Measurements from ENCODE around the gene FSTL3.
"Not testable (repeated sequence)": the region's sequence is repeated elsewhere in the genome, so short reads cannot be mapped to it uniquely, and the experiment has no call there.

Gene FSTL3

DNA sequence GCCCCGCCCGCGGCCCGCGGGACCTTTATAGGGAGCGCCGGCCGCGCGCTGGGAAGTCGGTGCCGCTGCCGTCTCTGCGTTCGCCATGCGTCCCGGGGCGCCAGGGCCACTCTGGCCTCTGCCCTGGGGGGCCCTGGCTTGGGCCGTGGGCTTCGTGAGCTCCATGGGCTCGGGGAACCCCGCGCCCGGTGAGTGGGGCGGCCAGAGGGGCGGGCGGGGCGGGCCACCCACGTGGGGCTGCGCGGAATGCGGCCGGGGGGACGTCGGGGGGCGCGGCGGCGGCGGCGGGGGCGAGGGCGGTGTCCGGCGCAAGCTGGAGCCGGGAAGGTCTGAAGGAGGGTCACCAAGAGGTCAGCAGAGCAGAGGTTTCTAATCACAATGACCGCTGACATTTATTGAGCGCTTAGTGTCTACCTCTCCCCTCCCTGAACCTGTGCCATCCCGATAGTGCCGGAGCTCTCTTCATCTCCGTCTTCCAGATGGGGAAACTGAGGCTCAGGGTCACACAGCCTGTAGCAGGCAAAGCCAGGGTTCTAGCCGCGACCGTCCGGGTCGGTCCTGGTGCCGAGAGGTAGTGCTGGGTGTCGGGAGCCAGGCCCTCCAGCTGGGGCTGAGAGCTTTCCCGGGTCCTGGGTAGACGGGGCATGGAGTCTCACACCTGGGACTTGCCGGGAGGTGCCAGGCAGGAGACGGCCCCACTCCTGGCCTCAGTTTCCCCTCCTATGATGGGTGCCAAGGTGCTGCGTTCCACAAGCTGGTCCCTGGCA, at the start of gene FSTL3:
Gene FSTL3, plus strand, starts transcription at position 54 of the 767 bp plus-strand sequence. Its CDS starts 32 bp downstream, at position 86.
- DNase-seq: no peak

GRCh38 chr19:626566-626965, 49.6 kb upstream of the FSTL3 start:
- DNase-seq: not testable (repeated sequence)

GRCh38 chr19:628168-628567, 48.0 kb upstream of the FSTL3 start:
- DNase-seq: no peak

GRCh38 chr19:629515-629914, 46.7 kb upstream of the FSTL3 start:
- not testable (repeated sequence) for DNase-seq

DNA sequence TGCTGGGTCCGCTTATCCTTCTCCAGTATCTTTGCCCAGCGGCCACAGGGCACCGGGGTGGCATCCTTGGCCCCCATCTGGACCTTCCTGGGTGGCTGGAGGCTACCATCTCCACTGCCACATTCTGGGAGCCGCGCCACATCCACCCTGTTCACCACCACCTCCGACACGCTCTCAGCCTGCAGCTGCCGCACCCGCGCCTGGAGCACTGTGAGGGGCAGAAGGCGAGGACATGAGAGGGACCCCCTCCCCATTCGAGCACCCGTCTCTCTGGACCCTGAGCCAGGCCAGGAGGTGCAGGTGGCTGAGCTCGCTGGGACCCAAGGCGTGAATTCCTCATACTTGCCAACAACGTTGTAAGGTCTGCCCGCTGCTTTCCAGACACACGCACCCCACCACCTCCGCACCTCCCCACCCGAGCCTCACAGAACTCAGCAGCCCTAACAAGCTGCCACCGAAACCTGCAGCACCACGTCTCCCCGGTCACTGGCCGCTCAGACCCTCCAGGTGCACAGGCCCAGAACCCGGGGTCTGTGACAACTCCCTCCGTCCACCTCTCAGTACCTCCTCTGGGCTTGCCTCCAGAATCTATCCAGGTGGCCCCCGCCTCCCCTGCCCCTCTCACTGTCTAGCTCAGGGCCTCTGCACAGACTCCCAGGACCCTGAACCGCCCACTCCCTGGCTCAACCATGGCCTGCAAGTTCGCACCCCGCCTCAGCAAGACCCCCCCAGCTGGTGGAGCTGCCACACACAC, 46.1 kb upstream of the FSTL3 start:
- no peak for DNase-seq

GRCh38 chr19:632579-633067, 43.6 kb upstream of the FSTL3 start:
- no peak for DNase-seq

DNA sequence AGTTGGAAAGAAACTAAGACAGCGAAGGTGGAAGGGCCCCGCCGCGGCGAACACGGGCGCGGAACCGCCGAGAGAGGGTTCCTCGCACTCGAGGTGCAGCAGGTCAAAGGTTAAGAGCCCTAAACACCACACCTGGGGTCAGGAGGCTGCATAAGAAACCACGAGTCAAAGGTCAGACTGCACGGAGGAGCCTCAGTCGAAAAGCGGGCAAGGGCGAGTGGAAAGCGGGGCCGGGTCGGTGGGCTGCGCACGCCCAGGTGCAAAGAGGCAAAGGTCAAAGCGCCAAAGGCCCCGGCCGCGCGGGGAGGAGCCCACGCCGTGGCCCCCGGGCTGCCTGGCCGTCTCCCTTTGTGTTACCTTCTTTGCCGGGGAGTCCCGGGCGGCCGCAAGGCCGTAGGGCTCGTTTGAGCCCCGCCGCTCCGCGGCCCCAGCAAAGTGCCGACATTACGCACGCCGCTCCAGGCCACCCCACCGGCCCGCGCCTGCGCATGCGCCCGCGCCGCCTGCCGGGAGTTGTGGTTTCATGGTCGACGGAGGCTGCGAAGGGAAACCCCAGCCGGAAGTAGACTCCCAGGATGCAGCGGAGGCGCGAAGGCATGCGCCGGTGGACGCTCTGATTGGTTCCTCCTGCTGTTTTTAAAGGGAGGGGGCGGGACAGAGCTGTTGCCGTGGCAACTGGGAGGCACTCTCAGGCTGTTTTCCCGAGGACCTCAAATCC, 43.0 kb upstream of the FSTL3 start, which contains the start of gene POLRMT:
Gene POLRMT, minus strand, starts transcription at position 470 of the 718 bp plus-strand sequence. Its CDS starts 25 bp downstream, at position 445.
- peak; percentile 97 to 98 for DNase-seq

- no peak for DNase-seq
These were observed 42.2 kb upstream of the FSTL3 start for GRCh38 chr19:633786-634639.

DNA sequence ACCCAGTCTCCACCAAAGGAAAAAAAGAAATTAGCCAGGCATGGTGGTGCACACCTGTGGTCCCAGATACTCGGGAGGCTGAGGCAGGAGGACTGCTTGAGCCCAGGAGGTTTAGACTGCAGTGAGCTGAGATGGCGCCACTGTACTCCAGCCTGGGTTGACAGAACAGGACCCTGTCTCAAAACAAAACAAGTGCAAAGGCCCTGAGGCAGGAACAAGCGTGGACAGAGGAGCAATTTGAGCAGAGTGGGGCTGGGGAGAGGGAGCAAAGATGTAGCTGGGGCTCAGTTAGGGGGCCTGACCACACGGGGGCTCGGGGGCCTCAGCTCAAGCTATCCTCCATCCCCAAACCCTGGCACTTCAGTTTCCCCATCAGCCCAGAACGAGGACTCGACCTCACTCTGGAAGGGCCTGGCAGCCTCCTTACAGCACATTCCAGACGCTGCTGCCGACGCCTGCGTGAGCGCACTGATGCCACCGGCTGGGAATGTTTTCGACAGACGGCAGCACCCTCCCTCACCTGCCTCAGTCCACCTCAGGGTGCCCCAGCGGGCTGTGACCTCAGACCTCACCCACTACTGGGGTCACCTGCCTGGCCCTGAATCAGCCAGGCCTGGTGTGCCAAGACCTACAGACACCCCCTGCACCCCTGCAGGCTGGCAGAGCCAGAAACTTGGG, 41.1 kb upstream of the FSTL3 start:
- no peak for DNase-seq

- DNase-seq: no peak
These were observed 37.3 kb upstream of the FSTL3 start for GRCh38 chr19:638906-639252.

- DNase-seq: peak; percentile 93 to 96
These were observed 36.7 kb upstream of the FSTL3 start, which contains the start of gene FGF22 for GRCh38 chr19:639253-640160. TSS of gene FGF22 (plus strand) at chr19:639879. CDS start at chr19:639926, 47 bp downstream.

DNA sequence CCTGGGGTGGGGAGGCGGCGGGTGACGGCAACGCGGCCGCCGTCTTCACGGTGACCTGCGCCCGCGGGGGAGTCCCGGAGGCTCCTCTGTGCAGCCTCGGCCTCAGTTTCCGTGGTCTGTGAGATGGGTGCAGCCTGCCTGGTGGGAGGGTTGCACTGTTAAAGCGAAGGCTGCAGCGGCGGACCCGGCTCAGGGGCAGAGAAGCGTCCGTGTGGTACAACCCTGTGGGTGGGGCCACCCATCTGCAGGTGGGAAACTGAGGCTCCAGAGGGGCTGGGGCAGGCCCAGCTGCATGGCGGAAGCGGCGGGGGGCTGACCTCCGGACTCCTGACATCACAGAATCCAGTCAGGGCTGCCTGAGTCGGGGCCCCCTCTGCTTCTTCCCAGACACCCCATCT, 36.0 kb upstream of the FSTL3 start:
- no peak for DNase-seq

DNA sequence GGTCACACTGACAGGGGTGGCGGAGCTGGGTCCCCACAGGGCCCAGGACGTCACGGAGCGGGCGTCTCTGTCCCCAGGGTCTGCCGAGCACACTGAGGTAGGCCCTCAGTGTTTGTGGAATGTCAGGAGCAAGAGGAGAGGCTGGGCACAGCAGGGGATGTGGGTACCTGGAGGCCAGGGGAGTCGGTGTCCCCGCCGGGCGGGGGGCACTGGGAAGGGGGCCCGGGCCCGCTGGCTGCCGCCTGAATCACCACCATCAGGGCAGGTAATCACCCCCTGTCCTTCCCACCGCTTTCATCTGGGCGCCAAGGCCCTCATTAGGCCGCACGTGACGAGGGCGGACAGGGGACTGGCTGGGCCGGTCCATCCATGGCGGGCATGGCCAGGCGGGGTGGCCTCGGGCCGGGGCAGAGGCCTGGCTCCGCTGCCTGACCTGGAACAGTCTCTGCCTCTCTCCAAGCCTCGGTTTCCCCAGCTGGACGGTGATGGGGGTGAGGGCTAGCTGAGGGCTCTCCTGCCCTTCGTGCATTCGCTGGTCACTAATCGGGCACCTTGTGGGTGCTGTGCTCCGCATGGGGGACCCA, 35.5 kb upstream of the FSTL3 start:
- DNase-seq: no peak

DNA sequence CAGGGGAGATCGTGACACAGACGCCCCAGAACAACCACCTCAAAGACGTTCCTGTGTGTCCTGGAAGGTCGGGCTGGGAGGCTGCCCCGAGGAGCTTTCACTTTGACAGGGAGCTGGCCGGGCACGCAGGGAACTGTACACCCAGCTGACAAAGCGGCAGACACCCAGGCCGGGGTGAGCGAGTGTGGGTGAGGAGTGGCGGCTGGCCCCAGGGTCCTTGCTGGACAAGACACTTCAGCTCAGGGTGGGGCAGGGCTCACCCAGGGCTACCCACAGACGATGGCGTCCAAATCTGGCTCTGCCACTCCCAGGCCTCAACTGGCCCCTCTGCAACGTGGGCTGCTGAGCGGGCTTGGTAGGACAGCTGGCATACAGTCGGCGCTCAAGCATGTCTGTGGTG, 34.5 kb upstream of the FSTL3 start:
- DNase-seq: no peak

DNA sequence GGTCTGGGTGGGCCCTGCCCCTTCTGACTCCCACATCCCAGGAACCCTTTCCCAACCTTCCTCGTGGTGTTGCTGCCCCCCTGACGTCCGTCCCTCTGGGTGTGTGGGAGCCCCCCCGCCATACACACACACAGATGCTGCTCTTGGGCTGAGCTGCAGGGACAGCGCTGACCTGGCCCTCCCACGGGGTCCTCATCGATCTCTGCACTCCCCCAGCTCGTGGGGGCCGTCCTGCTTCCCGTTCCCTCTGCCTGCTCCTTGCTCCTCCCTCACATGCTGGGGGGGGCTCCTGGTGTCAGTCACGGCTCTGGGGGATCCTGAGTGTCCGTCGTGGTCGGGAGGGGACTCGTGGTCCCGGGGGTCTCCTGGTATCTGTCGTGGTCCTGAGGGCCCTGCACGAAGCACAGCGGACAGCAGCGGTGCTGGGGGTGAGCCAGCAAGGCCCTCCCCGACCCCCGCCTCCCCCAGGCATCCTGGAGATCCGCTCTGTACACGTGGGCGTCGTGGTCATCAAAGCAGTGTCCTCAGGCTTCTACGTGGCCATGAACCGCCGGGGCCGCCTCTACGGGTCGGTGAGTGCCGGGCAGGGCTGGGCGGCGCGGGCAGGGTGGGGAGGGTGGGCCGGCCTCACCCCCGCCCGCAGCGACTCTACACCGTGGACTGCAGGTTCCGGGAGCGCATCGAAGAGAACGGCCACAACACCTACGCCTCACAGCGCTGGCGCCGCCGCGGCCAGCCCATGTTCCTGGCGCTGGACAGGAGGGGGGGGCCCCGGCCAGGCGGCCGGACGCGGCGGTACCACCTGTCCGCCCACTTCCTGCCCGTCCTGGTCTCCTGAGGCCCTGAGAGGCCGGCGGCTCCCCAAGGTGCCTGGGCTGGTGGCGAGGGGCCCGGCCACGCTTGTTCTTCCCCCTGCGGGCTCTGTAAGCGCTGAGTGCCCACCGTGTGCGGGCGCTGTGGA, 33.1 kb upstream of the FSTL3 start:
- no peak for DNase-seq

GRCh38 chr19:643736-644135, 32.5 kb upstream of the FSTL3 start:
- no peak for DNase-seq

DNA sequence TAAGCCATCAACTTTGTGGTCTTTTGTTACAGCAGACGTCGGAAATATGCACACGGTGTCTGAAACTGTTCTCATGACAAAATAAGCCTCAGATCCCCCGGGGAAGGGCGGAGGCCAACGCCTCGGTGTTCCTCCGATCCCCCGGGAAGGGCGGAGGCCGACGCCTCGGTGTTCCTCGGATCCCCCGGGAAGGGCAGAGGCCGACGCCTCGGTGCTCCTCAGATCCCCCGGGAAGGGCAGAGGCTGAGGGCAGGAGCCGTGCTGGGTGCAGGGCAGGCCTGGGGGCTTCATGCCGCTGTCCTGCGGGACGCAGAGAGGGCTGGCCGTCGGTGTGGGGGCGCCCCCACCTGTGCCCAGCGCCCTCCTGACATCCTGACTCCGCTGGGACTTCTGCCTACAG, 31.8 kb upstream of the FSTL3 start:
- DNase-seq: no peak

DNA sequence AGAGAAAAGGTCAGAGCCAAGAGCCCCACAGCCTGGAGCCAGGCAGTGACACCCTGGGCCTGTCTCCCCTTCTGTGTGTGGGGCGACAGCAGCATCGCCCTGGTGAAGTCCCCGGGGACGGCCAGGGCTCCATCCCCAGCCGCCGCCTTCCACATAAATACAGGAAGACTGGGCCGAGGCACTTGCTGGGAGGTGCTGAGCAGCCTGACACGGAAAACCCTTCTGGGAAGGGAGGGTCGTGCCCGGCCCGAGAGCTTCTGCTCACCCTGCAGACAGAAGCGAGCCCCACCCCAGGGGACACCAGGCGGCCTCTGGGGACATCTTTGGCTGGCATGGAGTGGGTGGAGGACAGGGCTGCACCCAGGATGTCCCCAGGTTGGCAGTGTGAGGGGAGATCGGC, 31.4 kb upstream of the FSTL3 start:
- DNase-seq: no peak

Data from CD4-positive, alpha-beta T cell treated with Interleukin-1 beta for 1 hour (primary cell).